Body of pancreas (tissue), 4 donors: Measurements from ENCODE around the gene PSME4.

Experiments used
- POLR2A ChIP-seq, 3 donors: fragments of 450-650 bp; IDR thresholded peaks; one replicate each; pipeline ENCODE4 v1.6.1; 2016; ENCODE audit warnings: antibody characterized with exemption in 3 of 3, mild to moderate bottlenecking in 2 of 3
- TF ChIP-seq, protein P1 (sequence below), 7 experiments: fragments of 450-650 bp in 4 of 7; fragments of 200-600 bp in 3 of 7; sonication (generic) in 3 of 7; IDR thresholded peaks; one replicate each; pipeline ENCODE4 v1.5.1; 2016 to 2019; ENCODE audit warnings: antibody characterized with exemption in 7 of 7

DNA sequence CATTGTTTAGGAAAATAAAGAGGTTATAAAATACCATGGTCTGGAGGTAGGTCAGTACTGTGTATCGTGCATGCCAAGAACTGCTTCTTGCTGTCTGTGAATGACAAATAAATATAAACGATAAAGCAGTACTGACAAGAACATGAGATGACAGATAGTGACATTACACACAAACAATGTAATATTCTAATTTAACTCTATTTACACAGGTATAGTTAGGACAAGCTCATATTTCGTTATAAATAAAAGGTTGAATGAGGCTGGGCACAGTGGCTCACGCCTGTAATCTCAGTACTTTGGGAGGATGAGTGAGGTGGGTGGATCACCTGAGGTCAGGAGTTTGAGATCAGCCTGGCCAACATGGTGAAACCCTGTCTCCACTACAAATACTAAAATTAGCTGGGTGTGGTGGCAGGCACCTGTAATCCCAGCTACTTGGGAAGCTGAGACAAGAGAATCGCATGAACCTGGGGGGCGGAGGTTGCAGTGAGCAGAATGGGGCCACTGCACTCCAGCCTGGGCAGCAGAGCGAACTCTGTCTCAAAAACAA is 96.3 kb downstream of the PSME4 start:
- TF ChIP-seq POLR2A (IDR thresholded peaks at IDR 0.05), result no peak
- TF ChIP-seq, protein P1, sequence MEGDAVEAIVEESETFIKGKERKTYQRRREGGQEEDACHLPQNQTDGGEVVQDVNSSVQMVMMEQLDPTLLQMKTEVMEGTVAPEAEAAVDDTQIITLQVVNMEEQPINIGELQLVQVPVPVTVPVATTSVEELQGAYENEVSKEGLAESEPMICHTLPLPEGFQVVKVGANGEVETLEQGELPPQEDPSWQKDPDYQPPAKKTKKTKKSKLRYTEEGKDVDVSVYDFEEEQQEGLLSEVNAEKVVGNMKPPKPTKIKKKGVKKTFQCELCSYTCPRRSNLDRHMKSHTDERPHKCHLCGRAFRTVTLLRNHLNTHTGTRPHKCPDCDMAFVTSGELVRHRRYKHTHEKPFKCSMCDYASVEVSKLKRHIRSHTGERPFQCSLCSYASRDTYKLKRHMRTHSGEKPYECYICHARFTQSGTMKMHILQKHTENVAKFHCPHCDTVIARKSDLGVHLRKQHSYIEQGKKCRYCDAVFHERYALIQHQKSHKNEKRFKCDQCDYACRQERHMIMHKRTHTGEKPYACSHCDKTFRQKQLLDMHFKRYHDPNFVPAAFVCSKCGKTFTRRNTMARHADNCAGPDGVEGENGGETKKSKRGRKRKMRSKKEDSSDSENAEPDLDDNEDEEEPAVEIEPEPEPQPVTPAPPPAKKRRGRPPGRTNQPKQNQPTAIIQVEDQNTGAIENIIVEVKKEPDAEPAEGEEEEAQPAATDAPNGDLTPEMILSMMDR (IDR thresholded peaks at IDR 0.05), result no peak
